GM21576 (cell line): ENCODE results near the gene CHD9NB.

Source experiments
- ATAC-seq: cut with Tn5 transposase; IDR thresholded peaks from one replicate; pipeline ENCODE4 v1.9.1; 2021; ENCODE audit warnings: mild to moderate bottlenecking, moderate library complexity; ENCODE audit not compliant: unreplicated experiment

CHD9NB gene

DNA sequence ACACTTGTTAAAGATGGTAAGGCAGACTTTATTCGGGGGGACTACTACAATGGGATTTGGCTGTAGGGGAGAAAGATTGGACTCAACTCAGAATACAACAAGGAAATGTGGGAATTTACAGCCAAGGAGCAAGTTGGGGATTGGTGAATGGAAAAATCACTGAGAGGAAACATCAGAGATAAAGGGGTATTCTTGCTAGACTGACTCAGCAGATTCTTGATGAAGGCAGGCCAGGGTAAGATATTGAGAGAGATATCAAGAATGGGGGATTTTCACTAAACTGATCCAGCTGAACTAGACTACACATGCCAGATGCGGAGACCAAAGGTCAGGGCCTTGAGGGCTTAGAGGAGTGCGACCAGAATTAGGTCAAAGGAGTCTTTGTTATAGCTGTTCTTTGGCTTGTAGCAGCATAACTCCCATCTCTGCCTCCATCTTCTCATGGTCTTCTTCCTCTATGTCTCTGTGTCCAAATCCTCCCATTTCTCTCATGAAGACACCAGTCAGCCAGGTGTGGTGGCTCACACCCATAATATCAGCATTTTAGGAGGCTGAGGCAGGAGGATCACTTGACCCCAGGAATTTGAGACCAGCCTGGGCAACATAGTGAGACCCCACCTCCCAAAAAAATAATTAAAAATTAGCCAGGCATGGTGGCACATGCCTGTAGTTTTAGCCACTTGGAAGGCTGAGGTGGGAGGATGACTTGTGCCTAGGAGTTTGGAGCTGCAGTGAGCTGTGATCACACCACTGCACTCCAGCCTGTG lies 17.3 kb downstream of the CHD9NB start:
- ATAC-seq: no peak

DNA sequence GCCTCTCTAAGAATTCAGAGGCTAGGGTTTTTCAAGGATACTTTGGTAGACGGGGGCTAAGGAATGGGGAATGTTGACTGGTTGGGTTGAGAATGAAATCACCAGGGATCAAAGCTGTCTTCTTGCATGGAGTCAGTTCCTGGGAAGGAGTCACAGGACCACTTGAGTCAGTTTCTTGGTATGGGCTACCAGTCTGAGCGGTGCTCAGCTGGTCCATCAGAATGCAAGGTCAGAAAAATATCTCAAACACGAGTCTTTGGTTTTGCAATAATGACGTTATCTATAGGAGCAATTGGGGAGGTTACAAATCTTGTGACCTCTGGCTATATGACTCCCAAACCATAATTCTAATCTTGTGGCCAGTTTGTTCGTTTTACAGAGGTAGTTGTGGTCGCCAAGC lies 18.4 kb downstream of the CHD9NB start:
- no peak for ATAC-seq

DNA sequence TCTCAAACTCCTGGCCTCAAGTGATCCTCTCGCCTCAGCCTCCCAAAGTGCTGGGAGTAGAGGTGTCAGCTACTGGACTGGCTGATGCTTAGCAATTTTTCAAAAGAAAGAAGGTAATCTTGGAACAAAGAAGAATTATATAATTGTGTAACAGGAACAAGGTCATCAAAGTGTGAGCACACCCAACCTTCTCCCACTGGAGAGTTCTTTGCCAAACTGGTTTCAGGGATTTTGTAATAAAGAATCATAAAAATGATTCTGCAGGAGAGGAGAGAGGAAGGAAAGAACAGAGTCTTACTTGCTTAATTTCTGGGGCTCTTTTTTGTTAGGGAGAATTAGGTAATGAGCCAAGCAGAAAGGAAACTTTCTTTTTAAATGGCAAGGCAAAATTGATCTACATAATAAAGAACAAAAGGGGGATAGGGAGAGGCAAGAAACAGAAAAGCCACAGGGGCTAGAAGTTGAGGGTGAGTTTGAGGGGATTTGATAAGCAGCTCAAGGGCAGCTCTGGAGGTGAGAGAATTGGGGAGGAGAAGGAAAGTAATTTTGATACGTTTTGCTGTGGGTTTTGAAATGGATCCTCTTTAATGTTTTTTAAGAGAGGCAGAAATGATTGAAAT lies 21.3 kb downstream of the CHD9NB start:
- ATAC-seq: no peak

DNA sequence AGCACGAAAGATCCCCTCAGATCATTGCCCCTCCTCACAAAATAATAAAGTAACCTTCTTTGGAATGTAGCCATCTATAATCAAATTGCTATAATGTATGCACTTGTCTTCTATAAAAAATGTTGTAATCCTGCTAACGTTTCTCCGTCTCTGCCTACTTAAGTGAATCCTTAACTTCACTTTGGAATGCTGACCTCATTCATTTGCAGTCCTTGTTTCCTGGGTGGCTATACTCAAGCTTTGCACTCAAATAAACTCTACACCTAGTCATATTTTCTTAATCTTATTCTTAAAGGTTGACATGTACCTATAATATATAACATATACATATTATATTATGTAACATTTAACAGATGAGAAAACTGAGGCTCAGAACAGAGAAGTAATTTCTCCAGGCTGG lies 22.7 kb downstream of the CHD9NB start:
- ATAC-seq: no peak

DNA sequence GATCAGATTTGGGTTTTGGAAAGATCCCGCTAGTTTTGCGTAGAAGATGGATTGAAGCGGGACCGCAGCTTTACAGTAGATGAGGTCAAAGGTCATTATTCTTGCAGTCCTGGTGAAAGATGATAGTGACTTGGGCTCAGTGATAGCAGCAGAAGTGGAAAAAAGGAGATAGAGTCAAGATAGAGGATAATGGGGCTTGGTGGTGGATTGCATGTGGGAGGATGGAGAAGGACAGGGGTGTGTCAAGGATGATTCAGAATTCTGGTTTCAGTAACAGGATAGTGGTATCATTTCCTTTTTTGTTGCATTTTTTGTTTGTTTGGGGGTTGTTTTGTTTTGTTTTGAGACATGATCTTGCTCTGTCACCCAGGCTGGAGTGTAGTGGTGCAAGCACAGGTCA lies 28.7 kb downstream of the CHD9NB start:
- no peak for ATAC-seq

DNA sequence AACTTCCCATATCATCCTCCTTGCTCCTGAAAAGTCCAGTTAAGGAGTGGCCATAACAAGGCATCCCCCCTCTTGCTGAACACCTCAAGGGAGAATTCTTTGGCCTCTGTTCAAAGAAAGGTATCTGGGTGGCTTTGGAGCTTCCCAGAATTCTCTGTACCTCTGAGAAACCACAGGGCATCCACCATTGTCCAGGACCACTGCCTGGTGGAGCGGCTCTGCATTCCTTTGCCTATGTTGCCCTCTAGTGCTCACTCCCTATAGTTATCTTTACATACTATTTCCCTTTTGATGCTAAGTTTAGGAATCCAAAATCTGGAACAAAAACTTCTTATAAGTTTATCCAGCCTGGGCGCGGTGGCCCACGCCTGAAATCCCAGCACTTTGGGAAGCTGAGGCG lies 30.3 kb downstream of the CHD9NB start:
- no peak for ATAC-seq

DNA sequence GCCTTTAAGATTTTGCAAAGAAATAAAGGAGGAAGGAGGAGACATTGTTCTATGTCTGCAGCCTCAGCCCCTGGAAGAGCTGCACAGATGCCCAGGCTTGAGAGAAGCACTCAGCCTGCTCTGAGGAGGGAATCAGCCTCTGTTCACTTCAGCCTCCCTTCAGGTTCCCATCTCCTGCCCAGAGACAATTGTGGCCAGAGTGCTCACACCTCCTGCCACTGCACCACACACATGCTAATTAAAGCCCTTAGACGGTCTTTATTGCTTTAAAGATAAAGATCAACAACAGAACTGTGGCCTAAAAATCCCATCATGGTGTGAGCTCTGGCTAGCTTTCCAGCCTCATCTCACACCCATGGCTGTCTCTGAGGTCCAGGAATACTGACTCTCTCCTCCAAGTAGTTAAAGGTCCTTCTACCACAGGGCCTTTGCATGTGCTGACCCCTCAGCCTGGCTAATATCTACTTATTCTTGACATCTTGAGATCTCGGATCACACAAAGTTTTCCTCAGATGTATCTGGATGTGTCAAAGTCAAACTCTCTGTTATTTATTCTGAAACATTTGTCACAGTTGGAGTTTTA lies 33.8 kb downstream of the CHD9NB start:
- no peak for ATAC-seq

DNA sequence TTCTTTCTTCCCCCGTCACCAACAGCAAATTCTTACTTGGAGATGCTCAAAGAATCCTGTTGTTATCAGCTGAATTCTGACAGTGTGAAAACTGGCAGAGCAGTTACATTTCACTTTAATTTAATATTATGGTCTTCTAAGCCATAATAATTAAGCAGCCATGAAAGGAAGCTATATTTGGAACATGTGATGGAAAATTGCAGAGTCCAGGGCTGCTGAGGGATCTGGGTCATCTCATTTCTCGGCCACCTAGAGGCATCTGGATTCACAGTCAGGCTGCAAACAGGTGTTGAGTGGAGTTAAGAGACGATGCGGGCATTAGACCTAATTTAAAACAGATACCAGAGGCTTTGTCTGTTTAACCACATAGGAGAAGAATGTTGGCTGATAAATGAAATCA lies 38.4 kb downstream of the CHD9NB start:
- no peak for ATAC-seq

DNA sequence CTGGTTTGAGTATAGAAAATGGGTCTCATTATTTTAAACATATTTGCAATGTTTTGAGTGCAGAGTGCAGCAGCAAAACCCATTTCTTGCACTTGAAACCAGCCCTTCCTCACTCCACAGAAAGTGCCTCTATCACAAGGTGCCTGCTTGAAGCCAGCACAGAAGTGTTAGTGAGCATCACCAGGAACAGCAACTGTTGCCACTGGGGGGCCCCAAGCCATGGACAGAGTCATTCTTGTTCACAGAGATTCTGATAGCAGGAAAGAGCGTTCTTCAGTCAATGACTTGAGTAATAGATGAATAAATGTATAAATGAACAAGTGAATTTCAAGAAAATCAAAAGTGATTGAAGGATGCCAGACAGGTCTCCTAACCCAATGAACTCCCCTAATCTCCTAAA lies 45.6 kb downstream of the CHD9NB start:
- ATAC-seq: no peak

DNA sequence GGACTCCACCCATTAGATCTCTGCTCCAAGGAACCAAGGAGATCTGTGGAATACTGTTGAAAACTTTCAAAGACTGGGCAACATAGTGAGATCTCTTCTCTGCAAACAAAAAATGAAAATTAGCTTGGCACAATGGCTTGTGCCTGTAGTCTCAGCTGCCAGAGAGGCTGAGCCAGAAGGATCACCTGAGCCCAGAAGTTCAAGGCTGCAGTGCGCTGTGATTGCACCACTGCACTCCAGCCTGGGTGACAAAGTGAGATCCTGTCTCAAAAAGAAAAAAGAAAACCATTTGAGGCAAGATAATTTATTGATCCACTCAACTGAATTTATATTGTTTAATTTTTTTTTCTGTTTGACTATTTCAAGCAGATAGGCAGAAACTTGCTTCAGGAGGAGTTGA lies 54.8 kb downstream of the CHD9NB start:
- ATAC-seq: no peak

DNA sequence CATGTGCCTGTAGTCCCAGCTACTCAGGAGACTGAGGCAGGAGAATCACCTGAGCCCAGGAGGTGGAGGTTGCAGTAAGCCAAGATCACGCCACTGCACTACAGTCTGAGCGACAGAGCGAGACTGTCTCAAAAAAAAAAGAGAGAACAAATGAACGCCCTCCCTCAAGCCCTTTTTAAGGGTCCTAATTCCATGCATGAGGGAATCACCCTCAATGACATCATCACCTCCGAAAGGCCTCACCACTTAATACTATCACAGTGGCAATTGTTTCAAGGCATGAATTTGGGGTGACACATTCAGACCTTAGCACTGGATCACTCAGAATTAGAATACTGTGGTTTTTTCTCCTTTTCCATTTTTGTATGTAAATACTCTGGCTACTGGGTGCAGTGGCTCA lies 57.8 kb downstream of the CHD9NB start:
- no peak for ATAC-seq

DNA sequence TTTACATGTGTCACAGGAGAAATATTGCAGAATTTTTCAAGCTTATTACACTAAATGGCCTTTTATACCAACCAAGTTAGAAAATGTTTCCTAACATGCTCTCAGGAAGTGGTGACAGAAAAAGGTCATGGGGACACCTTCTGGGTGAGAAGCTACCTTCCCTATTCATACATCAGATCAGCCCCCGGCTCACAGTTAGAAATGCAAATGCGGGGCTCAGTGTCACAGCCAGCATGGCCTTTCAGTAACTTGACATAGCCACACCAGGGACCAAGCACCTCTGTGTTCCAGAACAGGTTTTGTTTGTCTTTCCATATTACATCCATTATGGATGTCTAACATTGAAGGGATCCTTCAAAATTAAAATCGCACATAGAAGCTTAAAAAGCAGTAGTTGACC lies 59.5 kb downstream of the CHD9NB start:
- no peak for ATAC-seq

DNA sequence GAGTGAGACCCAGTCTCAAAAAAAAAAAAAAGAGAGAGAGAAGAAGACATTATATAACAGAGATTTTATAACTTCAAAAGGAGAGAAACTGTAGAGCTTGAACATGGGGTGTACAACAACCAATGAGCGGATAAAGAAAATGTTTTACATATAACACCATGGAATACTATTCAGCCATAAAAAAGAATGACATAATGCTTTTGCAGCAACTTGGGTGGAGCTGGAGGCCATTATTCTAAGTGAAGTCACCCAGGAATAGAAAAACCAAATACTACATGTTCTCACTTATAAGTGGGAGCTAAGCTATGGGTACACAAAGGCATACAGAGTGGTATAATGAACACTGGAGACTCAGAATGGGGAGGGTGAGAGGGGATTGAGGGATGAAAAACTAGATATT lies 61.1 kb downstream of the CHD9NB start:
- no peak for ATAC-seq
